Endothelial cell of umbilical vein (primary cell): ENCODE measurements around the gene TBC1D7. TPM values are rescaled to one million over a fixed set of nuclear protein-coding genes. Genes with fewer than 3 reads are reported as not detected.

Experiments used
- BruUV-seq: library from RNA; stranded (reverse); fragments of 400-500 nt; replicated peaks from 2 replicates; lab custom pipeline; 2021; lab: Mats Ljungman, UMichigan
- CTCF ChIA-PET: fragments of 300-600, 350-600 bp; sonication (Branson Sonifier 250); formaldehyde crosslinking; loops from one replicate; lab custom pipeline; 2021; ENCODE audit warnings: antibody characterized with exemption, inconsistent platforms; lab: Charles Lee
- POLR2A ChIA-PET: fragments of 300-600, 350-600 bp; sonication (Branson Sonifier 250); formaldehyde crosslinking; loops from one replicate; lab custom pipeline; 2021; ENCODE audit warnings: antibody characterized with exemption, inconsistent platforms; lab: Charles Lee
- DNase-seq: peaks from one replicate; pipeline ENCODE4 v3.0.0-alpha.2; 2011; ENCODE audit warnings: low read depth, low spot score
- FAIRE-seq: peaks from 2 replicates; lab custom pipeline; 2011; peaks lifted over from hg19 to GRCh38; lab: Jason Lieb, UNC
- H2AFZ ChIP-seq: 2 replicates; pipeline ENCODE4 v1.6.0; 2012; ENCODE audit warnings: low read depth, low read length, control low read depth, inconsistent platforms
- H3K27ac ChIP-seq: 2 replicates; pipeline ENCODE4 v1.5.1; 2011; ENCODE audit warnings: low read depth, mild to moderate bottlenecking, control low read depth, low read length, moderate library complexity; ENCODE audit not compliant: insufficient read depth
- H3K27me3 ChIP-seq, 2 experiments: 2 replicates each; pipeline versions ENCODE4 v1.6.0 to v1.6.1; 2011; ENCODE audit warnings: low read length in 2 of 2, mixed read lengths in 1 of 2; ENCODE audit not compliant: control insufficient read depth in 2 of 2, insufficient read depth in 2 of 2
- H3K36me3 ChIP-seq, 2 experiments: 2 replicates in 1 of 2; 3 replicates in 1 of 2; pipeline ENCODE4 v1.5.1; 2011; ENCODE audit warnings: low read length in 2 of 2, mild to moderate bottlenecking in 1 of 2, moderate library complexity in 1 of 2; ENCODE audit not compliant: control insufficient read depth in 2 of 2, insufficient read depth in 2 of 2; ENCODE audit errors: extremely low read depth in 1 of 2
- H3K4me1 ChIP-seq: 3 replicates; pipeline ENCODE4 v1.5.1; 2011; ENCODE audit warnings: mild to moderate bottlenecking, low read length; ENCODE audit not compliant: control insufficient read depth, insufficient read depth; ENCODE audit errors: extremely low read depth
- H3K4me2 ChIP-seq: 2 replicates; pipeline ENCODE4 v1.6.1; 2011; ENCODE audit warnings: low read length, control low read depth, mixed read lengths; ENCODE audit not compliant: insufficient read depth
- H3K4me3 ChIP-seq, 3 experiments: fragments of 200-600 bp in 1 of 3; sonication (generic), shearing (Covaris generic) in 1 of 3; replicated peaks in 1 of 3; 2 replicates each; pipeline ENCODE4 v1.5.1; 2011 to 2016; ENCODE audit warnings: control low read depth in 3 of 3, low read length in 3 of 3, mild to moderate bottlenecking in 2 of 3, inconsistent platforms in 1 of 3, low read depth in 1 of 3, moderate library complexity in 1 of 3; ENCODE audit not compliant: insufficient read depth in 1 of 3
- H3K79me2 ChIP-seq: 2 replicates; pipeline ENCODE4 v1.6.0; 2012; ENCODE audit warnings: low read length, inconsistent platforms; ENCODE audit not compliant: control insufficient read depth, insufficient read depth
- H3K9ac ChIP-seq: replicated peaks from 2 replicates; pipeline ENCODE3; 2011; ENCODE audit warnings: low read length, control low read depth; ENCODE audit not compliant: insufficient read depth; ENCODE audit errors: extremely low read depth
- H3K9me1 ChIP-seq: replicated peaks from 3 replicates; pipeline ENCODE4 v1.6.0; 2011; ENCODE audit warnings: mild to moderate bottlenecking, low read length; ENCODE audit not compliant: control insufficient read depth, insufficient read depth; ENCODE audit errors: extremely low read depth
- H3K9me3 ChIP-seq: replicated peaks from 2 replicates; pipeline ENCODE4 v1.5.1; 2012; ENCODE audit warnings: low read length, inconsistent platforms; ENCODE audit not compliant: control insufficient read depth, insufficient read depth
- H4K20me1 ChIP-seq: replicated peaks from 2 replicates; pipeline ENCODE3; 2011; ENCODE audit warnings: mild to moderate bottlenecking, low read length; ENCODE audit not compliant: control insufficient read depth, insufficient read depth; ENCODE audit errors: extremely low read depth
- CTCF ChIP-seq, 2 donors: IDR thresholded peaks; 1 replicate in 1 of 2; 2 replicates in 1 of 2; pipeline ENCODE4 v1.5.1; 2011; ENCODE audit warnings: low read length in 2 of 2, mild to moderate bottlenecking in 2 of 2, moderate library complexity in 2 of 2, control low read depth in 1 of 2, inconsistent platforms in 1 of 2, low read depth in 1 of 2; ENCODE audit not compliant: insufficient read depth in 1 of 2; ENCODE audit errors: extremely low read depth in 1 of 2
- EZH2 ChIP-seq: IDR thresholded peaks from 2 replicates; pipeline ENCODE4 v1.6.1; 2012; ENCODE audit warnings: borderline replicate concordance, low read depth, mild to moderate bottlenecking, moderate library complexity, low read length, inconsistent platforms; ENCODE audit not compliant: severe bottlenecking
- FOS ChIP-seq: IDR thresholded peaks from 2 replicates; pipeline ENCODE4 v1.6.1; 2011; ENCODE audit warnings: mild to moderate bottlenecking, low read length, moderate library complexity, borderline replicate concordance; ENCODE audit not compliant: insufficient read depth
- GATA2 ChIP-seq: IDR thresholded peaks from 2 replicates; pipeline ENCODE4 v1.7.0; 2011; ENCODE audit warnings: low read depth, mild to moderate bottlenecking, moderate library complexity, mixed read lengths, low read length; ENCODE audit not compliant: insufficient read length, insufficient read depth
- JUN ChIP-seq: IDR thresholded peaks from 2 replicates; pipeline ENCODE4 v1.6.1; 2011; ENCODE audit warnings: borderline replicate concordance, low read depth; ENCODE audit not compliant: insufficient read length, insufficient read depth
- MAX ChIP-seq: IDR thresholded peaks from 2 replicates; pipeline ENCODE4 v1.6.1; 2011; ENCODE audit not compliant: insufficient read depth, insufficient read length
- MYC ChIP-seq: IDR thresholded peaks from one replicate; pipeline ENCODE4 v1.6.1; 2011; ENCODE audit warnings: mild to moderate bottlenecking, low read depth, low read length
- POLR2A ChIP-seq: IDR thresholded peaks from 2 replicates; pipeline ENCODE4 v1.6.1; 2012; ENCODE audit warnings: low read depth, mild to moderate bottlenecking, control low read depth, low read length
- POLR2AphosphoS5 ChIP-seq: IDR thresholded peaks from 2 replicates; pipeline ENCODE4 v1.6.1; 2012; ENCODE audit warnings: low read depth, mild to moderate bottlenecking, control low read depth, low read length, moderate library complexity; ENCODE audit not compliant: insufficient read depth
- dilution Hi-C: fragments of 300-500 bp; cut with MboI; formaldehyde crosslinking; loops from one replicate; pipeline ENCODE4 v1.15.0; 2019; ENCODE audit warnings: low sequenced_read_pairs; ENCODE audit not compliant: extremely low pct_ligation_motif_present
- intact Hi-C: fragments of 100-400 bp; cut with micrococcal nuclease; formaldehyde crosslinking; loops from one replicate; pipeline ENCODE4 v1.10.0; 2022
- polyA plus RNA-seq, 4 experiments: library from polyadenylated mRNA; depleted of rRNA in 3 of 4; stranded (reverse) in 3 of 4; unstranded in 1 of 4; fragments of >200 nt; gene quantifications; 2 replicates each; pipeline versions ENCODE4 v1.2.1 to v1.2.3, GENCODE V29; 2011 to 2012; ENCODE audit warnings: missing spikeins in 1 of 4
- total RNA-seq: library from RNA; stranded (reverse); gene quantifications from 2 replicates; pipeline ENCODE4 v1.2.3, GENCODE V29; 2021

The TBC1D7 gene
- total and polyA plus RNA-seq, 2 donors (not counting 3 experiments of a cell fraction or from before 2014, with no cell fraction given): 26.6 to 28.1 TPM

DNA sequence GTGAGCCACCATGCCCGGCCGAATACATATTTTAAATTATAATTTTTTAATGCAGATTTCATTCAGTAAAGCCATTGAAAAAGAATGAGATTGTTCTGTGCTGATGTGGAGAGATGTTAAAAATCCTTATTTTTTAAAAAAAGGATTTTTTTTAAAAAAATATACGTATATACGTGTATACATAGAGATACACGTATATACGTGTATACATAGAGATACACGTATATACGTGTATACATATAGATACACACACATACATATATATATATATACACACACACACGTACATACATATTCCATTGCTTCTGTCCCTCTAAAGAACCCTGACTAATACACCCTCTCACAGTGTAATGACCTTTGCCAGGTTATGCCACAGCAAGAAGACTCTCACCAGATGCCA, 23.8 kb upstream of the TBC1D7 start:
- H3K4me1 ChIP-seq: peaks cover 28% of the 10 kb centered on the region
- H4K20me1 ChIP-seq: no peaks in the 10 kb centered on the region
- no peaks in the 10 kb centered on the region for H3K36me3 ChIP-seq
- no peak overlapping the region for H3K27ac ChIP-seq
- no peaks in the 10 kb centered on the region for H3K9me1 ChIP-seq
- no peaks in the 10 kb centered on the region for H3K79me2 ChIP-seq
- intact Hi-C loops (no loop called here), dilution Hi-C loops (no loop called here)
- H3K4me3 ChIP-seq: no peak overlapping the region
- ChIA-PET POLR2A (no interaction called here), CTCF (no interaction called here)
- H2AFZ ChIP-seq: no peak overlapping the region
- H3K4me2 ChIP-seq: no peak overlapping the region
- BruUV-seq: no TSS peak
- H3K9me3 ChIP-seq: no peaks in the 10 kb centered on the region
- TF ChIP-seq CTCF (IDR thresholded peaks at IDR 0.05; ENCODE audit: extremely low read depth in 1 of 2, insufficient read depth in 1 of 2, low read depth in 1 of 2, low read length in 2 of 2) (no peak), MAX (no peak), EZH2 (no peak), JUN (no peak), GATA2 (no peak), POLR2A (no peak), MYC (no peak), FOS (no peak), POLR2AphosphoS5 (no peak)
- FAIRE-seq: no peak
- no peak for DNase-seq
- H3K9ac ChIP-seq: no peak overlapping the region
- no peaks in the 10 kb centered on the region for H3K27me3 ChIP-seq
